GM12874 (cell line): Measurements from ENCODE around the gene DKK3.

Experiments
- CTCF ChIP-seq: IDR thresholded peaks from 2 replicates; pipeline ENCODE4 v1.5.1; 2011; ENCODE audit warnings: low read depth, mild to moderate bottlenecking, control low read depth, low read length, moderate library complexity; ENCODE audit not compliant: insufficient read depth

Gene DKK3

GRCh38 chr11:11972730-11973341 is 35.6 kb downstream of the DKK3 start:
- no peak for TF ChIP-seq CTCF

GRCh38 chr11:11971906-11972547 is 36.4 kb downstream of the DKK3 start:
- TF ChIP-seq CTCF = no peak

- no peak for TF ChIP-seq CTCF
Measured at GRCh38 chr11:11970556-11970955, 37.9 kb downstream of the DKK3 start.

GRCh38 chr11:11969380-11970215 is 38.8 kb downstream of the DKK3 start:
- no peak for TF ChIP-seq CTCF

GRCh38 chr11:11968511-11969280 is 39.7 kb downstream of the DKK3 start:
- no peak for TF ChIP-seq CTCF

- TF ChIP-seq CTCF = no peak
Measured at GRCh38 chr11:11967669-11968510, 40.5 kb downstream of the DKK3 start.
